ENCODE data around the gene CLDN34. TPM values are rescaled to one million over a fixed set of nuclear protein-coding genes. Genes with fewer than 3 reads are reported as not detected.

CLDN34 gene
- total RNA-seq, 1 experiment from 2014 or later, result not detected

- H3K9me3 Mint-ChIP-seq (ENCODE audit: unreplicated experiment), result no peaks in the 10 kb centered on the region
- intact Hi-C loops (cut with micrococcal nuclease), result no loop called here
- ChIA-PET POLR2A (interaction anchor here (0.7 kb wide), 1 partner anchor 117 kb away, joined by 5 read pairs; no protein-coding TSS in a partner anchor), CTCF (no interaction called here)
- TF ChIP-seq CTCF (IDR thresholded peaks at IDR 0.05; ENCODE audit: unreplicated experiment), result no peak
- peaks cover 7% of the 10 kb centered on the region for H3K36me3 Mint-ChIP-seq (ENCODE audit: insufficient read depth, unreplicated experiment)
- no peak overlapping the region for H3K4me3 Mint-ChIP-seq (ENCODE audit: unreplicated experiment)
- BruUV-seq (replicated peaks), result no TSS peak
- peaks cover 4% of the 10 kb centered on the region for H3K27me3 Mint-ChIP-seq (ENCODE audit: insufficient read depth, unreplicated experiment)
- no peak overlapping the region for H3K27ac Mint-ChIP-seq (ENCODE audit: low read depth, unreplicated experiment)
- no peak for DNase-seq (ENCODE audit: unreplicated experiment)
- no peaks in the 10 kb centered on the region for H3K4me1 Mint-ChIP-seq (ENCODE audit: insufficient read depth, unreplicated experiment)
Measured at GRCh38 chrX:9953396-9953795, 13.8 kb upstream of the CLDN34 start.

GRCh38 chrX:9955506-9955905, 11.7 kb upstream of the CLDN34 start:
- CTCF ChIA-PET, result no interaction called here
- Mint-ChIP-seq H3K4me3 (ENCODE audit: unreplicated experiment) (no peak overlapping the region), H3K4me1 (ENCODE audit: insufficient read depth, unreplicated experiment) (no peaks in the 10 kb centered on the region), H3K27ac (ENCODE audit: low read depth, unreplicated experiment) (no peak overlapping the region), H3K9me3 (ENCODE audit: unreplicated experiment) (no peaks in the 10 kb centered on the region), H3K36me3 (ENCODE audit: insufficient read depth, unreplicated experiment) (no peaks in the 10 kb centered on the region), H3K27me3 (ENCODE audit: insufficient read depth, unreplicated experiment) (peaks cover 25% of the 10 kb centered on the region)
- POLR2A ChIA-PET, result no interaction called here
- intact Hi-C loops (cut with micrococcal nuclease), result no loop called here
- no TSS peak for BruUV-seq (replicated peaks)
- no peak for TF ChIP-seq CTCF (IDR thresholded peaks at IDR 0.05; ENCODE audit: unreplicated experiment)
- no peak for DNase-seq (ENCODE audit: unreplicated experiment)

DNA sequence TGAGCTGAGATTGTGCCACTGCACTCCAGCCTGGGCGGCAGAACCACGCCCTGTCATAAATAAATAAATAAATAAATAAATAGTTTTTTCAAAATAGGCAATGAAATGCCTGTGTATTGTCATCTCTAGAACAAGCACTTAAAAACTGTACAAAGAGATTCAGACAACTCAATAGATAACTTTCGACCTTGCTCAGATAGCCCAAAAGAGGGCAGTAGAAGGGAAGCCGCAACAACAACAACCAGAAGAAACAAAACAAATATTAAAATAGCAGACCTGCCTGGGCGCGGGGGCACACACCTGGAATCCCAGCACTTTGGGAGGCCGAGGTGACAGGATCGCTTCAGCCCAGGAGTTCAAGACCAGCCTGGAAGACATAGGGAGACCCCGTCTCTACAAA, 9.4 kb upstream of the CLDN34 start:
- Mint-ChIP-seq H3K27ac (ENCODE audit: low read depth, unreplicated experiment) (no peak overlapping the region), H3K4me3 (ENCODE audit: unreplicated experiment) (no peak overlapping the region), H3K9me3 (ENCODE audit: unreplicated experiment) (no peaks in the 10 kb centered on the region), H3K36me3 (ENCODE audit: insufficient read depth, unreplicated experiment) (no peaks in the 10 kb centered on the region), H3K27me3 (ENCODE audit: insufficient read depth, unreplicated experiment) (peaks cover 27% of the 10 kb centered on the region), H3K4me1 (ENCODE audit: insufficient read depth, unreplicated experiment) (no peaks in the 10 kb centered on the region)
- TF ChIP-seq CTCF (IDR thresholded peaks at IDR 0.05; ENCODE audit: unreplicated experiment), result no peak
- intact Hi-C loops (cut with micrococcal nuclease), result no loop called here
- POLR2A ChIA-PET, result no interaction called here
- DNase-seq (ENCODE audit: unreplicated experiment), result no peak
- CTCF ChIA-PET, result interaction anchor here (0.6 kb wide), 1 partner anchor 159 kb away, joined by 3 read pairs; no protein-coding TSS in a partner anchor
- BruUV-seq (replicated peaks), result no TSS peak

DNA sequence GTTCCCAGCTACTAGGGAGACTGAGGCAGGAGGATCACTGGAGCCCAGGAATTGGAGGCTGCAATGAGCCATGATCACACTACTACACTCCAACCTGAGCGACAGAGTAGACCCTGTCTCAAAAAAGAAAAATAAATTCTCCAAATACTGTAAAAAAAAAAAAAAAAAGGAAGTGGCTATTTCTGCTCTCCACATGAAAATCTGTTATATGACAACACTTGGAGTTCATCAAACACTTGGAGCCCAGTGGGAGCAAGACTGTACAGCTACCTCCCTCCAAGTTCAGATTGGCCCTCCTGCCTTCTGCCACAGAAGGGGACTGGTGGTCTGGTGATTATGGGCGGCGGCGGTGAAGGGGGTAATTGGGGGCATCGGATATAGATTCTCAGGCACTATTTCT, 9.0 kb upstream of the CLDN34 start:
- no peaks in the 10 kb centered on the region for H3K4me1 Mint-ChIP-seq (ENCODE audit: insufficient read depth, unreplicated experiment)
- no peak overlapping the region for H3K4me3 Mint-ChIP-seq (ENCODE audit: unreplicated experiment)
- ChIA-PET POLR2A (no interaction called here), CTCF (interaction anchor here (0.6 to 1.4 kb wide), 3 partner anchors 158 to 677 kb away, joined by 3 to 5 read pairs (median 4); no protein-coding TSS in a partner anchor)
- no peak for TF ChIP-seq CTCF (IDR thresholded peaks at IDR 0.05; ENCODE audit: unreplicated experiment)
- BruUV-seq (replicated peaks), result no TSS peak
- DNase-seq (ENCODE audit: unreplicated experiment), result no peak
- H3K27ac Mint-ChIP-seq (ENCODE audit: low read depth, unreplicated experiment), result no peak overlapping the region
- H3K9me3 Mint-ChIP-seq (ENCODE audit: unreplicated experiment), result no peaks in the 10 kb centered on the region
- no peaks in the 10 kb centered on the region for H3K36me3 Mint-ChIP-seq (ENCODE audit: insufficient read depth, unreplicated experiment)
- intact Hi-C loops (cut with micrococcal nuclease), result no loop called here
- H3K27me3 Mint-ChIP-seq (ENCODE audit: insufficient read depth, unreplicated experiment), result peaks cover 27% of the 10 kb centered on the region

All from MCF 10A (cell line).